ENCODE results near the gene TM2D3. TPM values are rescaled to one million over a fixed set of nuclear protein-coding genes. Genes with fewer than 3 reads are reported as not detected.
A peak's percentile ranks its signal among the peaks of the same experiment; 100 is the strongest.

The TM2D3 gene
- polyA plus RNA-seq, 6 donors from 2014 or later, result 32.5 to 90.4 (median 49.4) TPM

DNA sequence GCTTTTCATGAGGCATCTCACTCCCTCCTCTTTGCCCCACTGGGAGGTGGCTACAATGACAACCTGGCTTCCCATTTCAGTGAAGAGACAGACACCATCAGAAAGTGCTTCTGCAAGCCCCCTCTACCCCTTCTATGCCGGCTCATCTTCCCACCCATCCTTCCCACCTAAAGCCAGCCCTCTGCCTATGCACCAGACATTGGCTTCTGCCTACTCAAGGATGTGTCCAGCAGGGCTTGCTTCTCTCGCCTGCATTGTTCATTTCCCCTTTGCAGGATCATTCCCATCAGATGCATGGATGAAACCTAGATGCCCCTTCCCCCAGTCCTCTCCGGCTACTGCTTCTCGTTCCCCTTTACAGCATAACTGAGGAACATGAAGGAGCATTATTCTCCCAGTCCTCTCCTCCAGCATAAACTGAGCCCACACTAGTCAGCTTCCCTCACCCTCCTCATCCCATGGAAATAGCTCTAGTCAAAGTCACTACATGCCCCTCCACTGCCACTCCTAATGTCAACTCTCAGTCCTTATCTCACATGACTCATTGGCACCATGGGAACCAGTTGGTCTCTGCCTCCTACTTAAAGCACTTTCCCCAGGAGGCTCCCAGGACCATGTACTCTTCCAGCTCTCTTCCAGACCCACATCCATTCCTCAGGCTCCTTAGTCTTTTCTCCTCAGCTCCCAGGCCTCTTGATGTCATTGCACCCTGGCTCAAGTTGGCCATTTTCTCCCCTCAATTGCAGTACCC lies 47.9 kb downstream of the TM2D3 start:
- Mint-ChIP-seq H3K9me3 (peaks cover 5 to 14% (median 7%) of the 10 kb centered on the region in 7 donors), H3K27me3 (peaks cover 24 to 44% (median 33%) of the 10 kb centered on the region in 3 donors), H3K36me3 (peaks cover 0 to 12% of the 10 kb centered on the region in 2 donors), H3K4me1 (no peaks in the 10 kb centered on the region), H3K4me3 (no peak overlapping the region), H3K27ac (peak overlapping the region in 1 of 6 donors; percentile 47)
- no peak for ATAC-seq (ENCODE audit: low read depth in 2 of 2)
- DNase-seq, result no peak

DNA sequence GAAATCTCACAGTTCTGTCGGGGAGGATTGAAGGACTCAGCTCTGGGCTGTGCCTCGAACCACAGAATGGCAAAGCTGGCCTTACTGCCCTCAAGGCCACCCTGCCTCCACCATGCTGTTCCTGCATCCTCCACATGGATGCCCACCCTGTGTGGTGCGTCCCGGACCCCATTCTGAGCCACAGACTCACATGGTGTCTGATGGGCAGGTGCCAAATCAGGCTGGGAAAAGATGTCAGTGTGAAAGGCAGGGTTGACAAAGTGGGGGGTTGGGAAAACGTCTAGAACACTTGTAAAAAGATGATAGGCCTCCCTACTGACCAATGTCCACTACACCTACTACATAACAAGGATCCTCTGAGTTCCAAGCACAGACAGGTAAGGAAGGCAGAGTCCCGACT lies 49.4 kb downstream of the TM2D3 start:
- peaks cover 0 to 18% of the 10 kb centered on the region in 2 donors for H3K36me3 Mint-ChIP-seq
- DNase-seq (no peak), ATAC-seq (ENCODE audit: low read depth in 2 of 2) (no peak)
- peaks cover 36 to 51% (median 42%) of the 10 kb centered on the region in 3 donors for H3K27me3 Mint-ChIP-seq
- H3K4me1 Mint-ChIP-seq, result no peaks in the 10 kb centered on the region
- no peak overlapping the region for H3K4me3 Mint-ChIP-seq
- no peak overlapping the region for H3K27ac Mint-ChIP-seq
- peaks cover 7 to 16% (median 11%) of the 10 kb centered on the region in 7 donors for H3K9me3 Mint-ChIP-seq

DNA sequence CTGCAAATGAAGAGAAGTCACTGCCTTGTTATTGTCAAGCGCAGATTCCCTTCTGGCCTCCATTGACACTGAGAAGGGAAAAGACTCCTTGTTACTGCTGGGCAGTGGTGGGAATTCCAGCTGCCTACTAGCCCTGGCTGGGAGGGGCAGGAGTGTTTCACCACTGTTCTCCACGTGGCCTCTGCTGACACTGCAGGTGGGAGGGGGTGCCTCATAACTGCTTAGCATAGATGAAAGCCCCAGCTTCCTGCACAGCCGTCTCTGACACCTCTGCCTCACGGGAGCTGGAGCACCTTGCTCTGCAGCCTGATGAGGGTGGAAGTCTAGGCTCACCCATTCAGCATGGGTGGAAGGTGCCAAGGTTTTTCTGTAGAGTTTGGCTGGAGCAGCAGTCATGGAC lies 52.1 kb downstream of the TM2D3 start:
- Mint-ChIP-seq H3K27ac (no peak overlapping the region), H3K36me3 (peaks cover 0 to 41% of the 10 kb centered on the region in 2 donors), H3K27me3 (peaks cover 55 to 72% (median 66%) of the 10 kb centered on the region in 3 donors), H3K9me3 (peaks cover 19 to 42% (median 26%) of the 10 kb centered on the region in 7 donors), H3K4me1 (no peaks in the 10 kb centered on the region), H3K4me3 (no peak overlapping the region)
- ATAC-seq (ENCODE audit: low read depth in 2 of 2), result no peak
- DNase-seq, result no peak

DNA sequence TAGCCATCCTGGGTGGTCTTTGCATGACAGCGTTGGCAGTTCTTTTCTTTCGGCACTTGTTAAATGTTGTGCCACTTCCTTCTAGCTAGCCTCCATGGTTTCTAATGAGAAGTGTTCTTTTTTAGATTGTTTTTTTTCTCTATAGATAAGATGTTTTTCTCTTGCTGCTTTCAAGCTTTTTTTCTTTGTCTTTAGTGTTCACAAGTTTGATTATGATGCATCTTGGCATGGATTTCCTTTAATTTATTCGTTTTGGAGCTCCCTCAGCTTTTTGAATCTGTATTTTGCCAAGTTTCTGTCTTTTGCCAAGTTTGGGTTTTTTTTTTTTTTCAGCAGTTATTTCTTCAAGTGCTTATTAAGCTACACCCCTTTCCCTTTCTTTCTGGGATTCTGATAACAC lies 53.1 kb downstream of the TM2D3 start:
- H3K4me1 Mint-ChIP-seq, result no peaks in the 10 kb centered on the region
- H3K27ac Mint-ChIP-seq, result no peak overlapping the region
- H3K27me3 Mint-ChIP-seq, result peaks cover 55 to 72% (median 66%) of the 10 kb centered on the region in 3 donors
- H3K9me3 Mint-ChIP-seq, result peaks cover 19 to 43% (median 28%) of the 10 kb centered on the region in 7 donors
- ATAC-seq (ENCODE audit: low read depth in 2 of 2) (no peak), DNase-seq (no peak)
- H3K4me3 Mint-ChIP-seq, result no peak overlapping the region
- peaks cover 0 to 32% of the 10 kb centered on the region in 2 donors for H3K36me3 Mint-ChIP-seq

DNA sequence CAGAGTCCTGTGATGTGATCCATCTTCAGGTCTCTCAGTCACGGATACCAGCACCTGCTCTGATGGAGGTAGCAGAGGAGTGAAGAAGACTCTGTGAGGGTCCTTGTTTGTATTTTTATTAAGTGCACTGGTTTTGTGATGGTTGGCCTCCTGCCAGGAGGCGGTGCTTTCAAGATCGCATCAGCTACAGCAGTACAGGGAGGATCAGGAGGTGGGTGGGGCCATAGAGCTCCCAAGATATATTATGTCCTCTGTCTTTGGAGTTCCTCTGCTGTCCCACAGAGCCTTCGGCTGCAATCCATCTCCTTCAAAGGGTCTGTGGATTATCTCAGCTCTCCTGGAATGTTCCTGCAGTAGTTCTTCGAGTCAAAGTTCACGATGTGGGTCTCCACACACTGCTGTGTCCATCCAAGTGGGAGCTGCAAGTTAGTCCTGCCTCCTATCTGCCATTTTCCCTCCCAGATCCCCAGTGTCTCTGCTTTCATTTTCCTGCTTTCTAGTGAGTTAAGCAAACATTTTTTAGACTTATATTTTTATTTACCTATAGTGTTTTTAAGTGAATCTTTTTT lies 54.7 kb downstream of the TM2D3 start:
- H3K27me3 Mint-ChIP-seq, result peaks cover 51 to 80% (median 75%) of the 10 kb centered on the region in 3 donors
- H3K9me3 Mint-ChIP-seq, result peaks cover 19 to 56% (median 32%) of the 10 kb centered on the region in 7 donors
- DNase-seq (no peak), ATAC-seq (ENCODE audit: low read depth in 2 of 2) (no peak)
- no peaks in the 10 kb centered on the region for H3K4me1 Mint-ChIP-seq
- H3K36me3 Mint-ChIP-seq, result peaks cover 0 to 31% of the 10 kb centered on the region in 2 donors
- peak overlapping the region in 1 of 8 donors; percentile 35 for H3K4me3 Mint-ChIP-seq
- no peak overlapping the region for H3K27ac Mint-ChIP-seq

DNA sequence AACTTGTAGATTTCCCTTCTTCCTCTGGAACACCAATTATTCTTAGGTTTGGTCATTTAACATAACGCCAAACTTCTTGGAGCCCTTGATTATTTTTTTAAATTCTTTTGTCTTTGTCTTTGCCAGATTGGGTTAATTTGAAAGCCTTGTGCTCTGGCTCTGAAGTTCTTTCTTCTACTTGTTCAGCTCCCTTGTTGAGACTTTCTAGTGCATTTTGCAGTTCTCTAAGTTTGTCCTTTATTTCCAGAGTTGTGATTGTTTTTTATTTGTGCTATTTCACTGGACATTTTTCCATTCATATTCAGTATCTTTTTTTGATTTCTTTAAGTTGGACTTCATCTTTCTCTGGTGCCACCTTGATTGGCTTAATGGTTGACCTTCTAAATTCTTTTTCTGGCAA lies 55.5 kb downstream of the TM2D3 start:
- H3K4me3 Mint-ChIP-seq, result no peak overlapping the region
- peaks cover 51 to 80% (median 75%) of the 10 kb centered on the region in 3 donors for H3K27me3 Mint-ChIP-seq
- H3K27ac Mint-ChIP-seq, result no peak overlapping the region
- DNase-seq (no peak), ATAC-seq (ENCODE audit: low read depth in 2 of 2) (no peak)
- H3K36me3 Mint-ChIP-seq, result peaks cover 0 to 31% of the 10 kb centered on the region in 2 donors
- H3K9me3 Mint-ChIP-seq, result peaks cover 19 to 56% (median 32%) of the 10 kb centered on the region in 7 donors
- no peaks in the 10 kb centered on the region for H3K4me1 Mint-ChIP-seq

Other genes with a start within 250 kb of the TM2D3 start
- 1 to 10 TPM in 1 of 6 donors, under 1 TPM in 4, not detected in 1; 0.78 to 1.4 (median 0.96) TPM for gene PCSK6, start 162.7 kb downstream of the TM2D3 start, polyA plus RNA-seq (ENCODE audit: low read depth in 6 of 6)
- gene TARS3, start 72.1 kb upstream of the TM2D3 start, polyA plus RNA-seq (ENCODE audit: low read depth in 6 of 6), result 10 to 100 TPM in 4 of 6 donors, 1 to 10 TPM in 2; 6.4 to 27.9 (median 12.0) TPM
- not detected for gene OR4F6, start 151.1 kb upstream of the TM2D3 start, polyA plus RNA-seq (ENCODE audit: low read depth in 6 of 6)
- not detected for gene OR4F15, start 159.8 kb upstream of the TM2D3 start, polyA plus RNA-seq (ENCODE audit: low read depth in 6 of 6)